B cell (primary cell): ENCODE data around the gene MAP3K13. TPM values are rescaled to one million over a fixed set of nuclear protein-coding genes. Genes with fewer than 3 reads are reported as not detected.
A peak's percentile ranks its signal among the peaks of the same experiment; 100 is the strongest.

ENCODE experiments used
- ATAC-seq: fragments of 200-7000 bp; cut with Tn5 transposase; one replicate; pipeline ENCODE4 v1.10.0; 2021; ENCODE audit warnings: low read depth, mild to moderate bottlenecking, moderate number of reproducible peaks, moderate library complexity
- CTCF ChIA-PET: fragments of 350-600 bp; sonication (Branson Sonifier 250); formaldehyde crosslinking; loops from one replicate; lab custom pipeline; 2021; ENCODE audit warnings: antibody characterized with exemption, inconsistent platforms; lab: Charles Lee
- POLR2A ChIA-PET: fragments of 350-600 bp; sonication (Branson Sonifier 250); formaldehyde crosslinking; loops from one replicate; lab custom pipeline; 2021; ENCODE audit warnings: antibody characterized with exemption; lab: Charles Lee
- DNase-seq: peaks from one replicate; pipeline ENCODE4 v3.0.0; 2013
- H2AFZ ChIP-seq: 2 replicates; pipeline ENCODE4 v1.6.1; 2012; ENCODE audit warnings: mild to moderate bottlenecking, low read depth, low read length; ENCODE audit not compliant: insufficient read depth, poor library complexity, severe bottlenecking
- H3K27ac ChIP-seq, 2 donors: 1 replicate in 1 of 2; 2 replicates in 1 of 2; pipeline ENCODE4 v1.5.1; 2012 to 2013; ENCODE audit warnings: low read length in 2 of 2, mild to moderate bottlenecking in 2 of 2, moderate library complexity in 1 of 2
- H3K27me3 ChIP-seq, 4 experiments: fragments of 200-600 bp in 1 of 4; sonication (generic) in 1 of 4; replicated peaks in 1 of 4; 1 replicate in 2 of 4; 2 replicates in 2 of 4; pipeline versions ENCODE4 v1.6.1 to v1.7.0; 2013 to 2016; ENCODE audit warnings: low read length in 3 of 4, mild to moderate bottlenecking in 2 of 4, mixed read lengths in 1 of 4, moderate library complexity in 1 of 4; ENCODE audit not compliant: insufficient read depth in 4 of 4, control insufficient read depth in 3 of 4; ENCODE audit errors: control extremely low read depth in 1 of 4
- H3K36me3 ChIP-seq, 2 experiments: replicated peaks in 1 of 2; 1 replicate in 1 of 2; 2 replicates in 1 of 2; pipeline versions ENCODE4 v1.6.1 to v1.7.1; 2013; ENCODE audit warnings: low read length in 1 of 2; ENCODE audit not compliant: insufficient read depth in 2 of 2, control insufficient read depth in 1 of 2; ENCODE audit errors: control extremely low read depth in 1 of 2, extremely low read depth in 1 of 2
- H3K4me1 ChIP-seq, 2 donors: fragments of 200-600 bp in 1 of 2; sonication (generic) in 1 of 2; 1 replicate in 1 of 2; 2 replicates in 1 of 2; pipeline versions ENCODE4 v1.5.1 to v1.6.1; 2013 to 2017; ENCODE audit warnings: low read length in 2 of 2; ENCODE audit not compliant: control insufficient read depth in 2 of 2, insufficient read depth in 2 of 2
- H3K4me2 ChIP-seq: replicated peaks from 2 replicates; pipeline ENCODE3; 2012; ENCODE audit warnings: mild to moderate bottlenecking, low read depth, low read length; ENCODE audit not compliant: poor library complexity, severe bottlenecking
- H3K4me3 ChIP-seq, 5 experiments: fragments of 200-600 bp in 1 of 5; sonication (generic) in 1 of 5; 1 replicate in 3 of 5; 2 replicates in 2 of 5; pipeline versions ENCODE4 v1.5.1 to v1.7.0; 2011 to 2016; ENCODE audit warnings: low read length in 4 of 5, mild to moderate bottlenecking in 4 of 5, low read depth in 2 of 5, control low read depth in 1 of 5, moderate library complexity in 1 of 5; ENCODE audit not compliant: insufficient read depth in 1 of 5; ENCODE audit errors: control extremely low read depth in 1 of 5, extremely low read depth in 1 of 5
- H3K79me2 ChIP-seq: fragments of 200-600 bp; sonication (generic); one replicate; pipeline ENCODE4 v1.6.0; 2016; ENCODE audit warnings: low read length; ENCODE audit not compliant: control insufficient read depth, insufficient read depth
- H3K9ac ChIP-seq: fragments of 200-600 bp; sonication (generic); 2 replicates; pipeline ENCODE4 v1.6.1; 2017; ENCODE audit warnings: mild to moderate bottlenecking, low read length, moderate library complexity
- H3K9me3 ChIP-seq, 3 donors: one replicate each; pipeline versions ENCODE4 v1.6.1 to v1.7.1; 2013; ENCODE audit warnings: low read length in 2 of 3; ENCODE audit not compliant: control insufficient read depth in 2 of 3, insufficient read depth in 1 of 3; ENCODE audit errors: control extremely low read depth in 1 of 3
- H4K20me1 ChIP-seq: 2 replicates; pipeline ENCODE4 v1.6.0; 2012; ENCODE audit warnings: mild to moderate bottlenecking, low read length; ENCODE audit not compliant: insufficient read depth, control insufficient read depth, poor library complexity, severe bottlenecking
- H3K27ac Mint-ChIP-seq: one replicate; pipeline ENCODE4 v1.8.0; 2021; ENCODE audit warnings: mixed read lengths
- H3K27me3 Mint-ChIP-seq: one replicate; pipeline ENCODE4 v1.8.0; 2021; ENCODE audit warnings: mixed read lengths
- H3K4me1 Mint-ChIP-seq: one replicate; pipeline ENCODE4 v1.8.0; 2021; ENCODE audit warnings: mixed read lengths
- H3K4me3 Mint-ChIP-seq: one replicate; pipeline ENCODE4 v1.8.0; 2021; ENCODE audit warnings: mixed read lengths
- H3K9me3 Mint-ChIP-seq: one replicate; pipeline ENCODE4 v1.8.0; 2022; ENCODE audit warnings: mixed read lengths; ENCODE audit not compliant: insufficient read depth
- EZH2 ChIP-seq: IDR thresholded peaks from 2 replicates; pipeline ENCODE4 v1.6.1; 2012; ENCODE audit warnings: borderline replicate concordance, low read depth, mild to moderate bottlenecking, moderate library complexity, low read length; ENCODE audit not compliant: insufficient read depth, poor library complexity, severe bottlenecking
- whole genome bisulfite sequencing: methylation state at CpG from one replicate; pipeline ENCODE4 v1.1.5; 2013; ENCODE audit warnings: missing lambda C conversion rate; ENCODE audit not compliant: insufficient coverage; 5-methylcytosine and 5-hydroxymethylcytosine counted together
- intact Hi-C: fragments of 100-400 bp; cut with micrococcal nuclease; formaldehyde crosslinking; loops from one replicate; pipeline ENCODE4 v1.10.0; 2022
- polyA plus RNA-seq: library from polyadenylated mRNA; depleted of rRNA; stranded (reverse); fragments of >200 nt; gene quantifications from 2 replicates; pipeline ENCODE4 v1.2.3, GENCODE V29; 2012
- total RNA-seq, 2 donors: library from RNA; stranded (reverse); fragments of 120-200 nt in 1 of 2; gene quantifications; 1 replicate in 1 of 2; 2 replicates in 1 of 2; pipeline versions ENCODE4 v1.2.3 to v1.2.4, GENCODE V29; 2013 to 2022
- TF ChIP-seq, protein P1 (sequence below): fragments of 200-600 bp; IDR thresholded peaks from one replicate; pipeline ENCODE4 v1.8.0; 2022; ENCODE audit warnings: antibody characterized with exemption, mild to moderate bottlenecking

Gene MAP3K13
- total and polyA plus RNA-seq, 2 donors (not counting 1 experiment from before 2014, with no cell fraction given) = 5.7 to 9.2 TPM

GRCh38 chr3:185353225-185353624 lies 9.7 kb upstream of the MAP3K13 start:
- 100% methylated on average over 2 of the region's 5 CpGs for WGBS
- Histone ChIP-seq H3K27me3 (peaks cover 0 to 5% (median 2%) of the 10 kb centered on the region in 4 experiments), H3K9ac (no peak overlapping the region), H3K79me2 (no peaks in the 10 kb centered on the region), H3K4me2 (no peak overlapping the region), H3K27ac (no peak overlapping the region), H3K9me3 (peaks cover 0 to 2% (median 1%) of the 10 kb centered on the region in 3 donors), H4K20me1 (no peaks in the 10 kb centered on the region), H3K36me3 (no peaks in the 10 kb centered on the region), H3K4me1 (no peaks in the 10 kb centered on the region), H3K4me3 (no peak overlapping the region), H2AFZ (no peak overlapping the region)
- Mint-ChIP-seq H3K4me1 (no peaks in the 10 kb centered on the region), H3K27me3 (peaks cover 23% of the 10 kb centered on the region), H3K27ac (no peak overlapping the region), H3K4me3 (no peak overlapping the region), H3K9me3 (peaks cover 3% of the 10 kb centered on the region)
- intact Hi-C loops = loop anchor here (5.0 kb wide), 1 partner anchor 224 kb away; no protein-coding TSS in a partner anchor
- ATAC-seq (no peak), DNase-seq (no peak)
- TF ChIP-seq, protein P1, sequence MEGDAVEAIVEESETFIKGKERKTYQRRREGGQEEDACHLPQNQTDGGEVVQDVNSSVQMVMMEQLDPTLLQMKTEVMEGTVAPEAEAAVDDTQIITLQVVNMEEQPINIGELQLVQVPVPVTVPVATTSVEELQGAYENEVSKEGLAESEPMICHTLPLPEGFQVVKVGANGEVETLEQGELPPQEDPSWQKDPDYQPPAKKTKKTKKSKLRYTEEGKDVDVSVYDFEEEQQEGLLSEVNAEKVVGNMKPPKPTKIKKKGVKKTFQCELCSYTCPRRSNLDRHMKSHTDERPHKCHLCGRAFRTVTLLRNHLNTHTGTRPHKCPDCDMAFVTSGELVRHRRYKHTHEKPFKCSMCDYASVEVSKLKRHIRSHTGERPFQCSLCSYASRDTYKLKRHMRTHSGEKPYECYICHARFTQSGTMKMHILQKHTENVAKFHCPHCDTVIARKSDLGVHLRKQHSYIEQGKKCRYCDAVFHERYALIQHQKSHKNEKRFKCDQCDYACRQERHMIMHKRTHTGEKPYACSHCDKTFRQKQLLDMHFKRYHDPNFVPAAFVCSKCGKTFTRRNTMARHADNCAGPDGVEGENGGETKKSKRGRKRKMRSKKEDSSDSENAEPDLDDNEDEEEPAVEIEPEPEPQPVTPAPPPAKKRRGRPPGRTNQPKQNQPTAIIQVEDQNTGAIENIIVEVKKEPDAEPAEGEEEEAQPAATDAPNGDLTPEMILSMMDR = no peak
- TF ChIP-seq EZH2 = no peak
- ChIA-PET CTCF (interaction anchor here (1.2 to 3.8 kb wide), 3 partner anchors 9 to 233 kb away, joined by 3 to 15 read pairs (median 4); partner anchors contain the start of gene SENP2), POLR2A (no interaction called here)

- H3K4me3 ChIP-seq = no peak overlapping the region
- no peak overlapping the region for H2AFZ ChIP-seq
- Mint-ChIP-seq H3K4me3 (no peak overlapping the region), H3K4me1 (no peaks in the 10 kb centered on the region), H3K27ac (no peak overlapping the region), H3K27me3 (peaks cover 23% of the 10 kb centered on the region), H3K9me3 (peaks cover 3% of the 10 kb centered on the region)
- H3K79me2 ChIP-seq = no peaks in the 10 kb centered on the region
- peak; percentile 81 for ATAC-seq
- H3K27me3 ChIP-seq = peaks cover 0 to 5% (median 2%) of the 10 kb centered on the region in 4 experiments
- no peaks in the 10 kb centered on the region for H3K4me1 ChIP-seq
- DNase-seq = peak; percentile 74
- no peak overlapping the region for H3K27ac ChIP-seq
- H3K36me3 ChIP-seq = no peaks in the 10 kb centered on the region
- H3K4me2 ChIP-seq = no peak overlapping the region
- POLR2A ChIA-PET = no interaction called here
- no peak overlapping the region for H3K9ac ChIP-seq
- 33% methylated on average over 11 of the region's 13 CpGs for WGBS
- no peaks in the 10 kb centered on the region for H4K20me1 ChIP-seq
- intact Hi-C loops = loop anchor here (5.0 kb wide), 1 partner anchor 223 kb away; no protein-coding TSS in a partner anchor
- H3K9me3 ChIP-seq = peaks cover 0 to 2% (median 1%) of the 10 kb centered on the region in 3 donors
- TF ChIP-seq, protein P1 = peak; percentile 69
- no peak for TF ChIP-seq EZH2
- CTCF ChIA-PET = interaction anchor here (1.2 to 3.8 kb wide), 3 partner anchors 8 to 232 kb away, joined by 3 to 15 read pairs (median 4); partner anchors contain the start of gene SENP2
Observed at GRCh38 chr3:185353823-185354614, 8.9 kb upstream of the MAP3K13 start.
